GM18502 (cell line): ENCODE results near the gene SLC15A2.
"Not testable (repeated sequence)": the region's sequence is repeated elsewhere in the genome, so short reads cannot be mapped to it uniquely, and the experiment has no call there.

Source experiments
- ATAC-seq: cut with Tn5 transposase; IDR thresholded peaks from one replicate; pipeline ENCODE4 v1.9.1; 2021; ENCODE audit warnings: mild to moderate bottlenecking; ENCODE audit not compliant: unreplicated experiment, poor library complexity

SLC15A2 gene

GRCh38 chr3:121894301-121894990, at the start of gene SLC15A2:
SLC15A2 (plus strand) TSS chr3:121894401; CDS start chr3:121894477, 76 bp downstream.
- no peak for ATAC-seq

- ATAC-seq, result no peak
Observed at GRCh38 chr3:121844892-121845291, 49.3 kb upstream of the SLC15A2 start.

- no peak for ATAC-seq
Observed at GRCh38 chr3:121852256-121852655, 41.9 kb upstream of the SLC15A2 start.

- no peak for ATAC-seq
Observed at GRCh38 chr3:121855555-121855954, 38.6 kb upstream of the SLC15A2 start.

GRCh38 chr3:121857778-121858177, 36.4 kb upstream of the SLC15A2 start:
- not testable (repeated sequence) for ATAC-seq

GRCh38 chr3:121863247-121863646, 31.0 kb upstream of the SLC15A2 start:
- not testable (repeated sequence) for ATAC-seq

- no peak for ATAC-seq
Observed at GRCh38 chr3:121863801-121864200, 30.4 kb upstream of the SLC15A2 start.

GRCh38 chr3:121869736-121870135, 24.5 kb upstream of the SLC15A2 start:
- ATAC-seq, result no peak

- no peak for ATAC-seq
Observed at GRCh38 chr3:121870717-121871116, 23.5 kb upstream of the SLC15A2 start.

GRCh38 chr3:121871430-121871829, 22.8 kb upstream of the SLC15A2 start:
- ATAC-seq, result no peak

GRCh38 chr3:121878411-121878810, 15.8 kb upstream of the SLC15A2 start:
- no peak for ATAC-seq

- ATAC-seq, result no peak
Observed at GRCh38 chr3:121883507-121883906, 10.7 kb upstream of the SLC15A2 start.

- ATAC-seq, result no peak
Observed at GRCh38 chr3:121885386-121885785, 8.8 kb upstream of the SLC15A2 start.

GRCh38 chr3:121895121-121895520, 920 bp downstream of the SLC15A2 start:
- no peak for ATAC-seq

GRCh38 chr3:121895736-121896135, 1.5 kb downstream of the SLC15A2 start:
- no peak for ATAC-seq

GRCh38 chr3:121896823-121897222, 2.6 kb downstream of the SLC15A2 start:
- no peak for ATAC-seq

GRCh38 chr3:121897296-121897695, 3.1 kb downstream of the SLC15A2 start:
- no peak for ATAC-seq

- ATAC-seq, result no peak
Observed at GRCh38 chr3:121913305-121913990, 19.2 kb downstream of the SLC15A2 start.

- ATAC-seq, result no peak
Observed at GRCh38 chr3:121914081-121914998, 20.1 kb downstream of the SLC15A2 start.

- ATAC-seq, result no peak
Observed at GRCh38 chr3:121916189-121916588, 22.0 kb downstream of the SLC15A2 start.
